Skin of body (tissue), 2 donors: Measurements from ENCODE around the gene OGFR. TPM values are rescaled to one million over a fixed set of nuclear protein-coding genes. Genes with fewer than 3 reads are reported as not detected.

Experiments
- DNase-seq: peaks from one replicate; lab custom pipeline; 2025; lab: John Stamatoyannopoulos, UW
- total RNA-seq: library from RNA; depleted of rRNA; stranded (reverse); fragments of >200 nt; gene quantifications from one replicate; pipeline ENCODE4 v1.2.3, GENCODE V29; 2014

OGFR gene
- total RNA-seq, 1 donor from 2014 or later: 17.8 TPM

DNA sequence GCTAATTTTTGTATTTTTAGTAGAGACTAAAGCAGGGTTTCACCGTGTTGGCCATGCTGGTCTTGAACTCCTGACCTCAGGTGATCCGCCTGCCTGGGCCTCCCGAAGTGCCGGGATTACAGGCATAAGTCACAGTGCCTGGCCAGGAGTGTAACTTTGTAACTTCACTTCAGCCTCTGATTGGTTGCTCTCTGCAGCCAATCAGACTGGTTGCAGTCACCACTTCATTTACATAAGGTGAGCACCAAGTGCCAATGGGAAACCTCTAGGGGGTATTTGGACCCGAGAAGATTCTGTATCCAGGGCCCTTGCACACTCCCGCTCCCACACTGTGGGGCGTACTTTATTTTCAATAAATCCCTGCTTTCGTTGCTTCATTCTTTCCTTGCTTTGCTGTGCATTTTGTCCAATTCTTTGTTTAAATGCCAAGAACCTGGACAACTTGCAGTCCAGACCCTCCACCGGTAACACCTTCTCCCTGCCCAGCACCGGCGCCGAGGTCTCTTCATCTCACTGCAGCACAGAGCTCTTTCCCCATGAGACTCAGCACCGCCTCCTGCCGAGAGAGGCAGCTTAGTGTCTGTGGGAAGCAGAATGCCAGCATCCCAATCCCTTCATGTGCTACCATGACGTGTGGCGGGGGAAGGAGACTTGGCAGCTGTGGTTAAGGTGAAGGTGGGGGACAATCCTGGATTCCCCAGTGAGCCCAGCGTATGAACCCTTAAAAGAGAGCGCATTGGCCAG, 22.3 kb upstream of the OGFR start:
- DNase-seq: no peak

DNA sequence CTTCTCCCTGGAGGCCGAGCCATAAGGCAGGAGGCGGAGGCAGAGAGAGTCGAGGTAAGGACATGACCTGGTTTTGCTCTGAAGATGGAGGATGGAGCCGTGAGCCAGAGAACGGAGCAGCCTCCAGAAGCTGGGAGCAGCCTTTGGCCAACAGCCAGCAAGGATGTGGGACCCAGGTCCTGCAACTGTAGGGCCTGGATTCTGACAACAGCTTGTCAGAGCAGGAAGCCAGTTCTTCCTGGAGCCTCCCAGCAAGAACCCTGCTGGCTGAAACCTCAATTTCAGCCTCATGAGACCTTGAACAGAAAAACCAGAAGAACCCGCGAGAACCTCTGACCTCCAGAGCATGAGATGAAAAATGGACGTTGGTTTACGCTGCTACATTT, 21.7 kb upstream of the OGFR start:
- DNase-seq: no peak

DNA sequence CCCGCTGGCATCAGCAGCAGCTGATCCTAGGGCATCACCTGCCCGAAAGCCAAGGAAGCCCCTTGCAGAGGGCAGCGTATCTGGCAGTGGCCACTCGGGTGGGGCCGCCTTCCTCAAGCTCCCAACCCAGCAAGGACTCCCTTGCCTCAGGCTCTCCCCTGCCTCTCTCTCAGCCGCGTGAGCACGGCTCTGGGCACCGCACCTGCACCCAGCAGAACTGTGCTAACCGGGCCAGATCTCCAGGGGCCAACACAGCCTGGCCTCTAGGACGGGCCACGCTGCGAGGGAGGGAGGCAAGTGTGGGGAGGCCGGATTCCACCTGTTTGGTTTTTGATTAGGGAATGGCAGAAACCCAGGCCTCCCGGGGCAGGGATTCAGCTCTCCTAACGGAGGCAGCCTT, 20.1 kb upstream of the OGFR start:
- DNase-seq: no peak

DNA sequence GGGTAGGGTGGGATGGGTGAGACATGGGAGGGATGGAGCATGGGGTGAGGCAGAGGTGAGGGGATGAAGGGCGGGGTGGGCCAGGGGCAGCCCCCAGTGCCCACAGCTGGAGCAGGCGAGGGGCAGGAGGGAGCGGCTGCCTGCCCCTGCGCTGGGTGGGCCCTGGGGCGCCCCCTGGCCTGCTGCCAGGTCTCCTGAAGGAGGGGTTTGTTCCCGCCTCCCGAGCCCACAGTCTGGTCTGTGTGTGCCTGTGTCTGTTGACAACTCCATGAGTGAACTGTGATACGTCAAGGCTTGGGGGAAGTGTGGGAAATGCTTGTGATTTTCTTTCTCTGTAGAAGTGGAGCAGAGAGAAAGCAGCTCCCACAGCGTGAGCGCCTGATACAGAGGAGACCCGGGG, 19.2 kb upstream of the OGFR start:
- no peak for DNase-seq

DNA sequence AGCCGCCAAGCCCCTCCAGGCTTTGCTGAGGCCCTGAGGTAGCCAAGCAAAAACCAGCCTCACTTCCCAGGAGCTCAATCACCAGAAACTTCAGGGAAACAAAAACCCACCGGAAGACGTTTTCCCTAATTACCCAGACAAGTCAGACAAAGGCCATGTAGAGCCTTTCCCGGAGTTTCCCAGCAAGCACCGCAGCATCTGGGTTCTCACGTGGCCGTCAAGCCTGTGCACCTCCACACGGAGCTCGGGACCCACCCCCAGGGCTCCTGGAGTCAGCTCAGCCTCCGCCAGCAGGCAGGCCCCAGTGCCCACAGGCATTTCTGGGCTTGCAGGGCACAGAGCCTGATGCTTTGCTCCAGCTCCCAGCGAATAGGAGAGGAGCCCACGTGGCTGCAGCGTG, 18.5 kb upstream of the OGFR start:
- DNase-seq: no peak

DNA sequence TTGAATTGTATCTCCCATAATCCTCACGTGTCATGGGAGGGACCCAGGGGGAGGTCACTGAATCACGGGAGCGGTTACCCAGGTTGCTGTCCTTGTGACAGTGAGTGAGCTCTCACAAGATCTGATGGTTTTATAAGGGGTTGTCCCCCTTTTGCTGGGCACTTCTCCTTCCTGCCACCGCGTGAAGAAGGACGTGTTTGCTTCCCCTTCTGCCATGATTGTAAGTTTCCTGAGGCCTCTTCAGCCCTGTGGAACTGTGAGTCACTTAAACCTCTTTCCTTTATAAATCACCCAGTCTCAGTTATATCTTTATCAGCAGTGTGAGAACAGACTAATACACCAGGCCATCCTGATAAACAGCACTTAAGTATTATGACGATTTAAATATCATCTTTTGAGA, 17.3 kb upstream of the OGFR start:
- no peak for DNase-seq

DNA sequence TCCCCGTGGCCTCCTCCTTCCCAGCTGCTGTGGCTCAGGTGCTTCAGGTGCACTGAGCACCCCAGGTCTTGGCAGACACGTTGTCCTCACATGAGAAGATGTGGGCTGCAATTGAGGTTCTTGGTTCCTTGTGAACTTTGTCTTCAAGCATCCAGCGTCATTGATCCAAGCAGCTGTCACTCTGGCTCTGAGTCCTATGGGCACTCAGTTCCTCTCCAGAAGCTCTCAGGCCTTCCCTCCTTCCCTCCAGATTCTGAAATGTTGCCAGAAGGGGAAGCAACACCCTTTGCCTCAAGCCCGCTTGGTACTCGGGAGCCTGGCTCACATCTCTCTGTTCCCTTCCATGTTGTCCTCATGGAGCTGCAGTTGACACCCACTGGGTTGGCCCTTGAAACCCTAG, 16.8 kb upstream of the OGFR start:
- no peak for DNase-seq

DNA sequence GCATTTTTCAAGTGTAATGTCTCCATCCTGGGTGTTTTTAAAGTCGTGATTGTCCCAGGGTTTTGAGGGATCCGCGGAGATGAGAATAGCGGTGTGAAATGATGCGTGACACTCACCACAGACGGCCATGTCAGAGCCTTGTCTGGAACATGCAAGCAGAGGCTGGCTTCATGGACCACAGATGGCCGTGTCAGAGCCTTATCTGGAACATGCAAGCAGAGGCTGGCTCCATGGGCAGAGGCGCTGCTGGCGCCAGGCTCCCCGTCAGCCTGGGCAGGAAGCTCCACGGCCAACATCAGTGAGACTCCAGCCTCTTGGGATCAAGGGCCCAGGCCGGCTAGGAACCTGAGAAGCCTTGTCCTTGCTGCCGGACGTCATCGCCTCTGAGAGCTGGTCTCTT, 16.0 kb upstream of the OGFR start:
- no peak for DNase-seq

DNA sequence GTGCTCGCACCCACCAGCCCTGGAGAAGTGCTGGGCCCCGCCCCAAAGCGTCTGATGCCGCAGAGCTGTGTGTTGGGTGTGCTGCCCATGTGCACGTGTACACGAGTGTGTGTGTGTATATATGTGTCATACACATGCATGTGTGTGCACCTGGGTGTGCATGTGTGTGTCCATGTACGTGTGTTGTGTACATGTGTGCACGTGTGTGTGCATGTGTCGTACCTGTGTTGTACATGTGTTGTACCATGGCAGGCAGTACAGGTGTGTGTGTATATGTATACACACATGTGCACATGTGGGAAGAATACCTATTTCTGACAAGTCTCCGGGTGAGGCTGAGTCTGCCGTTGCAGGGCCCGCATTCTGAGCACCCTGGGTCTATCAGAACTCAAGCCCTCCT, 14.6 kb upstream of the OGFR start:
- DNase-seq: no peak

DNA sequence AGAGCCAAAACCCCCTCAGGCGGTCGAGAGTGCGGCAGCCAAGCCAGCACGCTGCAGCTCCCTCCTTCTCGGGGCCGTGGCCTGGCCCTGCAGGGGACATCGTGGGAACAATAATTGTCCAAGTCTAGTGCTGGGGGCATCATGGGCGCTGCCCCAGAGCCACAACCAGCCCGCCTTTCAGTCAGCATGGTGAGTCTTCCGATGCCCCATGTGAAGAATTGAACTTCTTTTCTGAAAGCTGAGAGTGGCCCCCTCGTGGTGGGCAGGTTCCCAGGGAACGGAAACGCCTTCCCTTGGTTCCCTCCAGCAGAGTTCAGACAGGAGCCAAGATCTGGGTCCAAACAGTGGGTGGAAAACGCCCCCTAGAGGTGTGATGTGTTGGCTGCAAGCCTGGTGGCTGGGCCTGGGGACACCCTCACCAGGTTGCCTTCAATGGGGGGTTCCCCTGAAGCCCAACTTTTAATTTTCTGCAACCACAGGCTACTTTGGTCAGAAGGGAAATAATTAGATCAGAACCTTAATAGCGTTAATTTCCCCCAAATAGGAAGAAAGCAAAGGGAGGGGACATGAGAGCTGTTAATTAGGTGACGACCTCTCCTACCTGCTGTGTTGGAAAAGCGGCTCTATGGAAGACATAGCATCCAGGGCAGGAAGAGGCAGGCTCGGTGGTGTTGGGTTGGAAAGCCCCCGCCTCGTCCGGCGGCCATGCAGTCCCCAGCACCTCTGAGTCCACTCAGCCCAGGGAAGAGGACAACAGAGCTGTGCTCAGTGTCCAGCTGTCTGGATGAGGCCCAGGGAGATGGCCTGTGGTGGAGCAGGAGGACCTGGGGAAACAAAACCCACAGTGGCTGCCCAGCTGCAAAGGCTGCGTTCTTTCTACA, 13.1 kb upstream of the OGFR start:
- DNase-seq: peak; percentile 87

DNA sequence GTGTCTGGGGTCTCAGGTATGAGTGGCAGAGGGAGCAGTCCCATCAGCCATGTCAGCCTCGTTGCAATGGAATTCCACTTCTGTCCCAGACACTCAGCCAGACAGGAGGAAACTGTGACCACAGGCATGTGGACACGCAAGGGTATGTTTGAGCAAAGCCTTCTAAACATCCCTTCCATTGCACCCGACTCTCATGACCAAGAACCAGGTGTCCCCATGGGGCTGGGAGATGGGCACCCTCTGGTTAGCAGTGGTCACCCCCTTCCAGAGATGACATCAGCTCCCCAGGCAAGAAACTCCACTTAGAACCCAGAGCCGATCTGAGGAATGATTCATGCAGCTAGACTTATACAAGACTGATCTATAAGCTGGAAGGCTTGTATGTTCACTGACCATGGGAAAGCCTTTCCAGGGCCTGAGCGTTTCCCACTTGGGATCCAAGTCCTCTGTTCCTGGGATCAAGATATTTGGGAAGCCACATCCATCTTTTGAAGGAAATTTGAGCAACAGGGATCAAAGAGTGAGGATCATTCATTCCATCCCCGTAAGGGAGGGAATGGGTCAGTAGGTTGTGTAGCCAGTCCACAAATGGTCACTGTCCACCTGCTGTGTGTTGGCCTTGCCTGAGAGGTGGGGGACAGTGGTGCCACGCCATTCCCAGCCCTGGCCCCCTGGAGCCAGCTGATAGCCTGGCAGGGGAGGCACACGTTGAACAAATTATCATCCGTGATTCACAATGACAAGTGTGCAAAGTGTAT, 12.3 kb upstream of the OGFR start:
- DNase-seq: no peak

DNA sequence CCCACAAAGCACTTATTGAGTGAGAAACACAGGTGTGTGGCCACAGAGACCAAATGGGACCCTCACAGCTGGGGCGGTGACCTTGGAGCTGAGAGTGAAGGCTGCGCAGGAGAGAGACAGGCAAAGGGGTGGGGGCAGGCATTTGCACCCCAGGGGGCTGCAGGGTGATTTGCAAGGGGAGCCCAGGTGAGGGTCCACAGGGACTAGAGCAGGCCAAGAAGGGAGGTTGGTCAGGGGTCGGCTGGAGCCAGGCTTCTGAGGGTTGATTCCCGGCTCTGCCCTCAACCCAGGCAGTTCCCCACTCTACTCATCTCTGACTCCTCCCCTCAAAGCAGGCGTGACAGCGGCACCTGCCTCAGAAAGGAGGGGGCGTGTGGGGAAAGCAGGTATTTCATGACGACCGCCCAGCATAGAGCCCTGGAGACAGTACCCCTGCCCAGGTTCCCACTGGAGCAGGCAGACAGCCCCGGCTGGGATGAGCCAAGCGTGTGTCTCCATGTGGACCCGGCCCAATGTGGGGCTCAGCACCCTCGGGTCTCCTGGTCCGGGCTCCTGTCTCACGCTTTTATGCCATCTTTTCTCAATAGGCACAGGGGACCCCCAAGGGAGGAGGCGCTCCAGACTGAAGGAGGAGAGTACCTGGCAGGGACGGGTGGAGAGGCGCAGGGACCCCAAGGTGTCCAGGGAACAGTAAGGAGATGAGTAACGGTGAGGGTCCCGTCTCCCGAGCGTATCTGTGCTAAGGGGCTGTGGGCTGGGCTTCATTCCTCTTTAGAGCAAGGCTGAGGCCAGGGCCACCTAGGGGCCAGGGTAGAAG, 11.5 kb upstream of the OGFR start:
- DNase-seq: no peak

DNA sequence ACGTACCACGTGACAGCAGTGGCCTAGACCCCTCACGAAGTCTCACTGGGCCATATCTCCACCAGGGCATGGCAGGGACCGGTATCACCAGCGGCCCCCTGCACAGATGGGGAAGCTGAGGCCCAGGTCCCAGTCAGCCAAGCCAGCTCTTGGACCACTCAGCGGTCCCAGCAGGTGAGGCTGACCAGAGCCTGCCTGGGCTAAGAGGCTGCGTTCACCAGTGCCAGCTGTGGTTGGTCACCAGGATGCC, 11.0 kb upstream of the OGFR start:
- no peak for DNase-seq

DNA sequence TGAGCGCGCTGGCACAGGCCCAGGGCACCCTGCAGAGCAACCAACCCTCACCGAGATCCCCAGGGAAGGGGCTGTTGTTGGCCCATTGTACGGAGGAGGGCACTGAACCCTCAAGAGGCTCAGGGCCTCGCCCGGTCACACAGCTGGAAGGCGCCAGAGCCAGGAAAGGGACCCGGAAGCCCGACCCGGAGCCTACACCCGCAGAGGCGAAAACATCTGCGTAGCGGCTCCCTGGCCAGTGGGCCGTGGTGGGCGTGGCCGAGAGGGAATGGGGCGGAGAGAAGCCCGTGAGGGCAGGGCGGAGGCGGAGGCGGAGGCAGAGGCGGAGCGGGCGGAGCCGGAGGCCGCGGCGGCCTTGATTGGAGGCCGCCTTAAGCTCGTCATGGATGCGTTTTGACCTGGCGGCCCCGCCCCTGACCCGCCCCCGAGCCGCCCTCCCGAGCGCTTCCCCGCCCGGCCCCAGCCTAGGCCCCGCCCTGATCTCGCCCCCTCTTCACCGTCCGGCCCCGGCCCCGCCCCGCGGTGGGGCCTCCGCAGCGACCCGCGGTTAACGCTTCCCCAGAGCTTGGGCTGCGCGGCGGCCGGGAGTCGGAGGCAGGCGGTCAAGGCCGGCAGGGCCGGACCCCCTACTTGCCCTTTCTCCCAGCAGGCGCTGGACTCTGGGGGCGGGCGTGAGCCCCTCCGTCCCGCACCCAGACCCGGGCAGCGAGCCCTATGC, 10.5 kb upstream of the OGFR start:
- peak; percentile 90 for DNase-seq

DNA sequence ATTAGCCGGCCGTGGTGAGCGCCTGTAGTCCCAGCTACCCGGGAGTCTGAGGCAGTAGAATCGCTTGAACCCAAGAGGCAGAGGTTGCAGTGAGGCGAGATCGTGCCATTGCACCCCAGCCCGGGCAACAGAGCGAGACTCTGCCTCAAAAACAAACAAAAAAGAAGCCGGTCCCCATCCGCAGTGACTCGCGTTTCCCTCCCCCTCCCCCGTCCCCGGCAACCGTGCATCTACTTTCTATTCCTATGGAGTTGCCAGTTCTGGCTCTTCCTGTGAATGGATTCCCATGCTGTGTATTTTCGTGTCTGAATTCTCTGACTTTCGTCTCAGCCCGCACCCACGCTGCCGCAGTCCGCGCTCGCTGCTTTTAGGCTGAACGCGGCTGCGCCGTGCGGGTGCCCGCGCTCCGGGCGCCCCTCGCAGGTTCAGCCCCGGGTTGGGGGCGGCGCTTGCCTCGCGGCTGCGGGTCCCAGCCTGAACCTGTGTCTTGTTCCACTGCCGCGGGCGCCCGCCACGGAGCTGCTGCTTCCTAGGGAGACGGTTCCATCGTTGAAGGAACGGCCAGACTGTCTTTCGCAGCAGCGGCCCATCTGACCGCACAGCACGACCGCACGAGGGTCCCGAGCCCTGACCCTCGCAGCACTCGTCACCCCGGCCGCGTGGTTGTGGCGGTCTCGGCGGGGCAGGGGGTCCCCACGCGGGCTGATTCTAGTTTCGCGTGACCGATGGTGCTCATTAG, 9.4 kb upstream of the OGFR start:
- DNase-seq: no peak

DNA sequence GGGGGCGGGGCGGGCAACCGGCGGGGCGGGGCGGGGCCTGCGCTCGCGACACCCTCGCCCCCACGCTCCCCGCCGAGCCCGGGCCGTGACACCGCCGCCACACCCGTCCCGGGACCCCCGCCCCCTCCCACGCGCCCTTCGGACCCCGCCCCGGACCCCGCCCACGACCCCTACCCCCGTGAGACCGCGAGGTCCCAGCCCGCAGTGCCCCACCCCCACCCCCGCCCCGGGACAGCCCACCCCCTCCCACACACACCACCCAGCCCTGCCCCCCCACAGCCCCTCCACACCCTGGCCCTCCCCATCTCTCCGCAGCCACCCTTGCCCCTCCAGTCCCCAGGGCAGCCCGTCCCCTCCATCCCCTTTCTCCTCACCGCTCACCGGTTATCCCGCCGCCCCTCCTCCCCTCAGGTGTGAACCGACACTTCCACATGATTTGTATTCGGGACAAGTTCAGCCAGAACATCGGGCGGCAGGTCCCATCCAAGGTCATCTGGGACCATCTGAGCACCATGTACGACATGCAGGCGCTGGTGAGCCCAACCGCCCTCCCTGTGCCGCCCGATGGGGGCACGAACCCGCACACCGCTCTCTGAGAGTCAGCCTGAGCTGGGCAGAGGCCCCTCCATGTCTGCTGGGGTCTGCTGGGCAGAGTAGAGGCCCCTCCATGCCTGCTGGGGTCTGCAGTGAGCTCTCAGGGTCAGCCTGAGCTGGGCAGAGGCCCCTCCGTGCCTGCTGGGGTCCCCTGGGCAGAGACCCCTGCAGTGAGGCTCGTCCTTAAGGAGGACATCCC, 7.7 kb upstream of the OGFR start:
- DNase-seq: no peak

DNA sequence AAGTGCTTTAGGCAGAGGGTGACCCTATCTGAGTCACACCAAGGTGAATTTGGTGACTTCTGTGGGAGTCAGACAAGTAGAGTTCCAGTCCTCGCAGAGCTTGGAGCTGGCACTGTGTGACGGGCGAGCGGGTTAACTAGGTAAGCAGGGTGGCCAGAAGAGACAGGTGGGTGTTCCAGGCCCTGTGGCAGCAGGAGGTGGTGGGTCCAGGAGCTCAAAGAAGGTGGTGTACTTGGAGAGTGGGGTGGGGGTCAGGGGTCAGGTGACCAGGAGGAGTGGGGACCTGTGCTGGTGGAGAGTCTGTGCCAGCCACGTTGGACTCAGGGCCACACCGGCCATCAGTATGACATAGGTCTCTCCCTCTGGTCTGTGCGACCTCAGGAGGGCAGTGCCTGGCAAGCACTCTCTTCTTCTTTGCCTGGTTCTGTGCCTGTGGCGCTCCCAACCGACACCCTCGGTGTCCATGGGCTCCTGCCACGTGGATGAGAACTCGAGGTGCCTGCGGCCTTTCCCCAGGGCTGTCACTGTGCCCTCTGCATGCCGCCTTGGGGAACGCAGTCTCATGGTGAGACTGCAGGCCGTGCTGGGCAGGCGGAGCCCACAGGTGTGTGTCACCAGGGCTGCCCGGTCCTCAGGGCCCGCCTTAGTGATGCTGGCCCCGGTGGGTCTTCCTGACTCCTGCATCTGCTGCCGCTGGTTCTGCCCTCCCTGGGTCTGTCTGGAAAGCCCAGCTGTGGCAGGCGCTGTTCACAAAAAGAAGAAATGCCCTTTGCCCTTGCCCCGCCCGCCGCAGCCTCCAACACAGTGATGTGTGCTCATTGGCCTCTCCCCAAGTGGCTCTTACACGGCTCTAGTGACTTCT, 6.7 kb upstream of the OGFR start:
- no peak for DNase-seq

DNA sequence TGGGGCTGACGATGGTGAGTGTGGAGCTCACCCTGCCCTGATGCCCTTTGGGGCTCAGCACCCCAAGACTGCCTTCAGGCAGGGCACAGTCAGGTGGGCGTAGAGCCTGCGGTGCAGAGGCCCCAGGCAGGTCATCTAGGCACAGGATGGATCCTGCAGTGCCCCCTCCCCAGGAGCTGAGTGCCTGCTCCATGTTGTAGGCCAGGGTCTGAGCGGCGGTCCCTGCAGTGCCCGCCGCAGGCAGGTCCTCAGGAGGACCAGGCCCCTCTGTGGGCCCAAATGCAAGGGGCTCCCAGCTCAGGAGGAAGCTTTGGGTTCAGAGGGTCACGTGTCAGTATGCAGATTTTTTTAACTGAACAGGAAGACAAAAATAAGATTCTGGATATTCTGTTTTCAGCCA, 5.6 kb upstream of the OGFR start:
- no peak for DNase-seq

DNA sequence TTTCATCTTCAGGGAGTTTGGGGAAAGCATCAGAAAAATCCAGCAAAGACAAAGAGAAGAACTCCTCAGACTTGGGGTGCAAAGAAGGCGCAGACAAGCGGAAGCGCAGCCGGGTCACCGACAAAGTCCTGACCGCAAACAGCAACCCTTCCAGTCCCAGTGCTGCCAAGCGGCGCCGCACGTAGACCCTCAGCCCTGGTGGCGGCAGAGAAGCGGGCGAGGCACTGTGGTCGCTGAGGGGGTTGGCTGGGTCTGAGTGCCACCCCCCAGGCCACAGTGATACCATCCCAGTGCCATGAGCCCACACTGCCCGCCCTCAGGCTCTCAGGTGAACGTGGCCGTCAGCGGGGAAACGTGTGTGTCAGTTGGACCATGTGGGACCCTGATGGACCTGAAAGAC, 5.2 kb upstream of the OGFR start:
- no peak for DNase-seq
